Measurements from ENCODE around the gene ZBTB11. TPM values are rescaled to one million over a fixed set of nuclear protein-coding genes. Genes with fewer than 3 reads are reported as not detected.

ZBTB11 gene
- total and polyA plus RNA-seq, 2 of the 13 experiments (the other 11 are each of a cell fraction or from before 2014, with no cell fraction given): 5.9 to 18.1 TPM

Small RNA genes lying within 50 kb of the gene (small RNA-seq; reads per million reads assigned to genes)
- gene RF00019 (ENCODE audit: insufficient read depth in 2 of 3, insufficient read length in 3 of 3, low read depth in 2 of 3, low replicate concordance in 1 of 3) (0 reads per million in 3 experiments), gene RNU6-1256P (ENCODE audit: insufficient read depth in 2 of 3, insufficient read length in 3 of 3, low read depth in 2 of 3, low replicate concordance in 1 of 3) (0 reads per million in 3 experiments), gene RNY1P12 (ENCODE audit: insufficient read depth in 2 of 3, insufficient read length in 3 of 3, low read depth in 2 of 3, low replicate concordance in 1 of 3) (0 reads per million in 3 experiments)

Other genes starting within 250 kb of the ZBTB11 start
- 10.0 and 10.3 TPM in 2 replicates for gene SENP7, start 163.9 kb downstream of the ZBTB11 start, total RNA-seq (2016; rRNA removed; fragmentation: Illumina TruSeq; extraction: Trizol)
- gene SENP7, start 163.9 kb downstream of the ZBTB11 start, polyA plus RNA-seq (2011; rRNA removed): 9.1 and 10.4 TPM in 2 replicates
- 39.2 and 58.8 TPM in 2 replicates for gene TRMT10C, start 115.3 kb downstream of the ZBTB11 start, total RNA-seq (2016; rRNA removed; fragmentation: Illumina TruSeq; extraction: Trizol)
- 9.7 and 10.8 TPM in 2 replicates for gene TRMT10C, start 115.3 kb downstream of the ZBTB11 start, polyA plus RNA-seq (2011; rRNA removed)
- 78.2 and 112 TPM in 2 replicates for gene PCNP, start 103.0 kb downstream of the ZBTB11 start, total RNA-seq (2016; rRNA removed; fragmentation: Illumina TruSeq; extraction: Trizol)
- gene PCNP, start 103.0 kb downstream of the ZBTB11 start, polyA plus RNA-seq (2011; rRNA removed): 33.5 and 44.1 TPM in 2 replicates
- gene RPL24, start 9.6 kb upstream of the ZBTB11 start, total RNA-seq (2016; rRNA removed; fragmentation: Illumina TruSeq; extraction: Trizol): 1,056 and 1,362 TPM in 2 replicates
- 1,058 and 1,150 TPM in 2 replicates for gene RPL24, start 9.6 kb upstream of the ZBTB11 start, polyA plus RNA-seq (2011; rRNA removed)
- gene CEP97, start 47.5 kb upstream of the ZBTB11 start, total RNA-seq (2016; rRNA removed; fragmentation: Illumina TruSeq; extraction: Trizol): 6.5 and 10.2 TPM in 2 replicates
- 0.71 and 0.99 TPM in 2 replicates for gene CEP97, start 47.5 kb upstream of the ZBTB11 start, polyA plus RNA-seq (2011; rRNA removed)
- 4.7 and 5.3 TPM in 2 replicates for gene NXPE3, start 102.1 kb upstream of the ZBTB11 start, total RNA-seq (2016; rRNA removed; fragmentation: Illumina TruSeq; extraction: Trizol)
- 3.5 and 3.6 TPM in 2 replicates for gene NXPE3, start 102.1 kb upstream of the ZBTB11 start, polyA plus RNA-seq (2011; rRNA removed)
- 5.5 and 25.9 TPM in 2 replicates for gene NFKBIZ, start 172.4 kb upstream of the ZBTB11 start, total RNA-seq (2016; rRNA removed; fragmentation: Illumina TruSeq; extraction: Trizol)
- gene NFKBIZ, start 172.4 kb upstream of the ZBTB11 start, polyA plus RNA-seq (2011; rRNA removed): 60.6 and 64.4 TPM in 2 replicates

Measured in HepG2 (cell line).